GM18907 (cell line): ENCODE data around the gene ALDH2.
"Not testable (repeated sequence)": the region's sequence is repeated elsewhere in the genome, so short reads cannot be mapped to it uniquely, and the experiment has no call there.

Experiments
- ATAC-seq: cut with Tn5 transposase; IDR thresholded peaks from one replicate; pipeline ENCODE4 v1.9.1; 2021; ENCODE audit warnings: mild to moderate bottlenecking, moderate library complexity; ENCODE audit not compliant: unreplicated experiment

The ALDH2 gene

GRCh38 chr12:111785651-111786050 lies 18.9 kb downstream of the ALDH2 start:
- no peak for ATAC-seq

GRCh38 chr12:111788178-111788654 lies 21.5 kb downstream of the ALDH2 start:
- ATAC-seq = no peak

GRCh38 chr12:111789779-111790178 lies 23.0 kb downstream of the ALDH2 start:
- ATAC-seq = no peak

- ATAC-seq = no peak
Measured at GRCh38 chr12:111791507-111791906, 24.8 kb downstream of the ALDH2 start.

GRCh38 chr12:111792155-111792855 lies 25.6 kb downstream of the ALDH2 start:
- no peak for ATAC-seq

GRCh38 chr12:111792856-111793235 lies 26.1 kb downstream of the ALDH2 start:
- no peak for ATAC-seq

- ATAC-seq = no peak
Measured at GRCh38 chr12:111798182-111798581, 31.4 kb downstream of the ALDH2 start.

- ATAC-seq = no peak
Measured at GRCh38 chr12:111799758-111800157, 33.0 kb downstream of the ALDH2 start.

GRCh38 chr12:111803038-111803626 lies 36.4 kb downstream of the ALDH2 start:
- ATAC-seq = no peak

- no peak for ATAC-seq
Measured at GRCh38 chr12:111803851-111804250, 37.1 kb downstream of the ALDH2 start.

- no peak for ATAC-seq
Measured at GRCh38 chr12:111806304-111806703, 39.6 kb downstream of the ALDH2 start.

- ATAC-seq = no peak
Measured at GRCh38 chr12:111807232-111807631, 40.5 kb downstream of the ALDH2 start.

- ATAC-seq = peak; percentile 65
Measured at GRCh38 chr12:111812881-111813741, 46.4 kb downstream of the ALDH2 start.

- no peak for ATAC-seq
Measured at GRCh38 chr12:111816065-111816615, 49.4 kb downstream of the ALDH2 start.

- not testable (repeated sequence) for ATAC-seq
Measured at GRCh38 chr12:111816898-111817297, 50.2 kb downstream of the ALDH2 start.

GRCh38 chr12:111818340-111818739 lies 51.6 kb downstream of the ALDH2 start:
- no peak for ATAC-seq

GRCh38 chr12:111819191-111820158 lies 52.7 kb downstream of the ALDH2 start:
- no peak for ATAC-seq

- not testable (repeated sequence) for ATAC-seq
Measured at GRCh38 chr12:111820828-111821227, 54.1 kb downstream of the ALDH2 start.

GRCh38 chr12:111822886-111823285 lies 56.2 kb downstream of the ALDH2 start:
- no peak for ATAC-seq

- no peak for ATAC-seq
Measured at GRCh38 chr12:111823891-111824290, 57.2 kb downstream of the ALDH2 start.
